Measurements from ENCODE around the gene LIN7B. TPM values are rescaled to one million over a fixed set of nuclear protein-coding genes. Genes with fewer than 3 reads are reported as not detected.

LIN7B gene
- total RNA-seq, 2 donors from 2014 or later, result 19.8 TPM; not detected in 1

GRCh38 chr19:49157445-49158224, 43.5 kb downstream of the LIN7B start, which contains the start of gene TRPM4:
Gene TRPM4, plus strand, starts transcription at chr19:49157792. Its CDS starts 75 bp downstream, at chr19:49157867.
- DNase-seq (ENCODE audit: low spot score) (peak; percentile 63), ATAC-seq (ENCODE audit: insufficient number of reproducible peaks, low FRiP score, low read depth) (peak; percentile 81)
- H3K4me3 ChIP-seq, result peak within 1 kb of the TSS; percentile 91
- H3K27ac ChIP-seq, result peak within 1 kb of the TSS; percentile 79 to 83
- H3K9me3 ChIP-seq, result no peaks in the 10 kb centered on the region
- no peak for TF ChIP-seq CTCF (IDR thresholded peaks at IDR 0.05)
- no peaks in the 10 kb centered on the region for H3K27me3 ChIP-seq (replicated peaks; ENCODE audit: insufficient read depth)
- H3K4me1 ChIP-seq (ENCODE audit: control insufficient read depth in 1 of 2, low read depth in 2 of 2), result peaks cover 6 to 33% of the 10 kb centered on the region in 2 donors
- H3K36me3 ChIP-seq, result no peaks in the 10 kb centered on the region

DNA sequence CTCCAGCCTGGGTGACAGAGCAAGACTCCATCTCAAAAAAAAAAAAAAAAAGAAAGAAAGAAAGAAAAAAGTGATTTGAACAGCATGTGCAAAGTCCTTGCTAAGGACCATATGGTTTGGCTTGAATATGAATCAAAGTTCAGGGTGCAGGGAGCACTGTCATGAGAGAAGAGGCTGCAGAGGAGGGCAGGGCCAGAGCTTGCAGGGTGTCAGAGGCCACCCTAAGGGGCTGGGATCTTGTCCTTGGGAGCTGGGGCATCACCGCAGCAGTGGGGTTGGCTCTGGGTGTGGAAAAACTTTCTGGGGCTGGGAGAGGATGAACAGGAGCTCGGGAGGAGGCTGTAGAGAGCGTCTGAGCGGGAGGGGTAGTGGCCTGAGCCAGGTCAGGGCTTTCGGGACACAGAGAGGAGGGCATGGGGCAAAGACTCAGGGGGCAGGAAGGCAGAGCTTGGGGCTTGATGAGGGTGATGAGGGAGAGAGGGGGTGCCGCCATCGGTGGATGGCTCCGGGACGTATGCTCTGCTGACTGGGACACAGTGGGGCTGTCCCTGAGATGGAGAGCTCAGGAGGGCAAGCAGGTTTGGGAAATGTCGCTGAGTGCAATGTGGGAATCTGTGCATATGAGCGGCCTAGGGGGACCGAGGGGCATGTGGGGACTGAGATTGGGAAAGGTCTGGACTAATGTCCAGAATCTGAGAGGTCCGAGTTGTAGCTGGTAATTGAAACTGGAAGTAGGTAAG, 46.5 kb downstream of the LIN7B start:
- no peaks in the 10 kb centered on the region for H3K36me3 ChIP-seq
- no peak for TF ChIP-seq CTCF (IDR thresholded peaks at IDR 0.05)
- no peaks in the 10 kb centered on the region for H3K27me3 ChIP-seq (replicated peaks; ENCODE audit: insufficient read depth)
- no peak overlapping the region for H3K4me3 ChIP-seq
- H3K4me1 ChIP-seq (ENCODE audit: control insufficient read depth in 1 of 2, low read depth in 2 of 2), result peaks cover 16 to 44% of the 10 kb centered on the region in 2 donors
- no peak overlapping the region for H3K27ac ChIP-seq
- no peak for DNase-seq (ENCODE audit: low spot score)
- ATAC-seq (ENCODE audit: insufficient number of reproducible peaks, low FRiP score, low read depth), result no peak
- no peaks in the 10 kb centered on the region for H3K9me3 ChIP-seq

GRCh38 chr19:49161987-49162386, 47.8 kb downstream of the LIN7B start:
- peaks cover 21 to 45% of the 10 kb centered on the region in 2 donors for H3K4me1 ChIP-seq (ENCODE audit: control insufficient read depth in 1 of 2, low read depth in 2 of 2)
- DNase-seq (ENCODE audit: low spot score), result no peak

DNA sequence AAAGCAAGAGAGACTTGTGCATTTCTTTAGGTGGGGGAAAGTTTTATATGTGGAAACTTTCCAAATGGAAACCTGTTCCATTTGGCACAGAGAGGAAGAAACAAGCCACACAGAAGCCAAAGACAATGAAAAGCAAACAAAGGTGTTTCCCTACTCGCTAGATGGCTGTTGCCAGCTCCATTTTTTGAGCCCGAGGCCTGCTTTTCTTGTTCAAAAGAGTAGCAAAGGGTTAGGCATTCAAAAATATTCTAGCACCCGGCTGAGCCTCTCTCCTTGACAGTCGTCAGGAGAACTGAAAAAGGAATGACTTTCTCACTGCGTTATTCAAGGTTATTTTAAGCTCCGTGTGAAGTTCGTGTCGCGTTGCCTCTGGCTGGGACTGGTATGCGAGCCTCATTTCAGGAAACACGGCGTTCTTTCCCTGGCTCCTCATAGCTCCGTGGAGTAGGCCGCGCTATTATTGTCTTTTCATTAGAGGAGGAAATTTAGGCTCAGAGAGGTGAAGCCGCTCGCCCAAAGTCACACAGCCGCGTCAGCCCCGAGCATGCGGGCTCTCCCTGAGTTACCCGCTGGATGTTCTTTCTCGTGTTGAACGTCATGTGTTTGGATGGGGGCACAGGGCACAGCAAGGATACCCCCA, 51.1 kb downstream of the LIN7B start:
- DNase-seq (ENCODE audit: low spot score), result no peak
- Histone ChIP-seq H3K4me3 (peak overlapping the region; percentile 60), H3K27me3 (replicated peaks; ENCODE audit: insufficient read depth) (no peaks in the 10 kb centered on the region), H3K4me1 (ENCODE audit: control insufficient read depth in 1 of 2, low read depth in 2 of 2) (peaks cover 15 to 24% of the 10 kb centered on the region in 2 donors), H3K9me3 (no peaks in the 10 kb centered on the region), H3K27ac (peak overlapping the region; percentile 91 to 95), H3K36me3 (peaks cover 7% of the 10 kb centered on the region)
- TF ChIP-seq CTCF (IDR thresholded peaks at IDR 0.05), result no peak
- ATAC-seq (ENCODE audit: insufficient number of reproducible peaks, low FRiP score, low read depth), result peak; percentile 61

More at GRCh38 chr19:49161987-49162386, 47.8 kb downstream of the LIN7B start:
- no peak overlapping the region for H3K4me3 ChIP-seq
- no peaks in the 10 kb centered on the region for H3K27me3 ChIP-seq (replicated peaks; ENCODE audit: insufficient read depth)
- no peak overlapping the region for H3K27ac ChIP-seq
- no peak for ATAC-seq (ENCODE audit: insufficient number of reproducible peaks, low FRiP score, low read depth)
- H3K9me3 ChIP-seq, result no peaks in the 10 kb centered on the region
- TF ChIP-seq CTCF (IDR thresholded peaks at IDR 0.05), result no peak
- H3K36me3 ChIP-seq, result no peaks in the 10 kb centered on the region

DNA sequence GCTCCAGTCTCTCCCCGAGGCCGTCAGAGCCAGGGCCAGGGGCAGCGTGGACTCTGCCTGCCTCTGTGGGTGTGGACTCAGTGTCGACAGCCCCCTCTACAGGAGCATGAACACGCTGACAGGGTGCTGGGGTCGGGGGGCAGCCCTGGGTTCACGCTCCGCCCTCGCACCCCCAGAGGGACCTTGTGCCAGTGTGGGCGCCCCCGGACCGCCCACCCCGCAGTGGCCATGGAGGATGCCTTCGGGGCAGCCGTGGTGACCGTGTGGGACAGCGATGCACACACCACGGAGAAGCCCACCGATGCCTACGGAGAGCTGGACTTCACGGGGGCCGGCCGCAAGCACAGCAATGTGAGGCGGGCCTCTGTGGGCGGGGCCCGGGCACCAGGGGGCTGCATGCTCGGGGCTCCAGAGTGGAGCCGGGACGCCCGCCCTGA, 51.7 kb downstream of the LIN7B start:
- ATAC-seq (ENCODE audit: insufficient number of reproducible peaks, low FRiP score, low read depth) (no peak), DNase-seq (ENCODE audit: low spot score) (no peak)
- H3K27me3 ChIP-seq (replicated peaks; ENCODE audit: insufficient read depth), result no peaks in the 10 kb centered on the region
- no peak for TF ChIP-seq CTCF (IDR thresholded peaks at IDR 0.05)
- H3K36me3 ChIP-seq, result peaks cover 14% of the 10 kb centered on the region
- H3K9me3 ChIP-seq, result no peaks in the 10 kb centered on the region
- H3K27ac ChIP-seq, result peak overlapping the region; percentile 91 to 95
- H3K4me1 ChIP-seq (ENCODE audit: control insufficient read depth in 1 of 2, low read depth in 2 of 2), result peaks cover 15 to 24% of the 10 kb centered on the region in 2 donors
- peak overlapping the region; percentile 60 for H3K4me3 ChIP-seq

Data from thoracic aorta (tissue), 2 donors.